ENCODE measurements around the gene HS3ST3A1.

Gene HS3ST3A1

DNA sequence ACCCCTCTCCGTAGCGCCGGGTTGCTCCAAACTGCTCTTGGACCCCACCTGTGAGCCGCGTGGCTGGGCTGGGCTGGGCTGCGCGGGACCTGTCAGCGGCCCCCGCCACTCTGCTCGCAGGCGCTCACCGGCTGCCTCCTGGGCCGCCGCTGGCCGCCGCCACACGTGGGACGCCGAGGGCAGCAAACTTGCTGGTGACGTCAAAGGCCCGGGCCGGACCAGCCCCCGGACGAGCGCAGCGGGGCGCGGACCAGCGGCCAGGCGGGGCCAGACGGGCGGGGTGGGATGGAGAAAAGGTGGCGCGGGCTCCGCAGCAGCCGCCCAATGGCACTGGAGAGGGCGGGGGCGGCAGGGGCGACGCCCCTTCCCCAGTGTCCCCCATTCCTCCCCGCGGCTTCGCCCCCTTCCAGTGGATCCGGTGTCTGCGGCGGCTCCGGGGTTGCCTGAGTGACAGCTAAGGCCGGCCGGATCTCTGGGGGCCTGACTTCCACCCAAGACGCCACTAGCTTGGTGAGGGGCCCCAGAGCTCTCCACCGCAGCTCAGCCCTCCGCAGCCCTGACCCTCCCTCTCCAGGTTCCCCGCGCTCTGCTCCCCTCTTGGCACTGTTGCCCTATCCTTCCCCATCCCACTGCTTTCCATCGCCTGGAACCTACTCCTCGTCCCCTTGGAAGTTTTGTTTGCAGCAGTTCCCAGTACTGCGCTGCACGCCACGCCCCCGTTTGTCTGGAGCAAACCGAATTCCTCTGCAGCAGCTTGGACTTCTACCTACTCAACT lies at the start of gene HS3ST3A1:
Gene HS3ST3A1 (minus strand): TSS at position 154 of the 776 bp plus-strand sequence. CDS start 800 bp downstream, outside the sequence.
- in situ Hi-C loops (cut with HindIII; ENCODE audit: low sequenced_read_pairs): no loop called here

DNA sequence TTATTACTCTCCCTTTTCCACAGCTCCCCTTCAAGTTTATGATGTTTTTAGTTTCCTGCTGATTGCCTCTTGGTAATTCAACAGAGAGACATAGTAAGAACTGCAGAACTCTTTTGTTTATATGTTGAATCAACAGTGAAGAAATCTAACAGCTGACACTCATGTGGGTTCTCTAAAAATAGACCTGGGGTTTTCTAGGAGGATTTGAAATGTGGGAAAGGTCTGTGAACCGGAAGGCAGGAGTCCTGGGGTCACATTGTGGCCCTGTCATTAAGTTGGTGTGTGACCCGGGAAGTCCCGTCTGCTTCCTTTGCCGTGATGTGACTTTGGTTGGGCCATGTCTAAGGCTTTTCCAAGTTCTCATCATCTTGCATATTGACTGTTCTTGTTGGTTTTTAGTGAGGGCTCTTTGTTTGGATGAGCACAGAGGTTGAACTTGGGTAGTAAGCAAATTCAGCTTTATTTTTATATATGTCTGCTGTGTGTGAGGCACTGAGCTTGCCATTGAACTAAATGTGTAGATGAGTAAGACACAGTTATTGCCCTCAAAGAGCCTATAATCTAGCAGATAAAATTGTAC lies 48.5 kb upstream of the HS3ST3A1 start:
- in situ Hi-C loops (cut with HindIII; ENCODE audit: low sequenced_read_pairs): no loop called here

DNA sequence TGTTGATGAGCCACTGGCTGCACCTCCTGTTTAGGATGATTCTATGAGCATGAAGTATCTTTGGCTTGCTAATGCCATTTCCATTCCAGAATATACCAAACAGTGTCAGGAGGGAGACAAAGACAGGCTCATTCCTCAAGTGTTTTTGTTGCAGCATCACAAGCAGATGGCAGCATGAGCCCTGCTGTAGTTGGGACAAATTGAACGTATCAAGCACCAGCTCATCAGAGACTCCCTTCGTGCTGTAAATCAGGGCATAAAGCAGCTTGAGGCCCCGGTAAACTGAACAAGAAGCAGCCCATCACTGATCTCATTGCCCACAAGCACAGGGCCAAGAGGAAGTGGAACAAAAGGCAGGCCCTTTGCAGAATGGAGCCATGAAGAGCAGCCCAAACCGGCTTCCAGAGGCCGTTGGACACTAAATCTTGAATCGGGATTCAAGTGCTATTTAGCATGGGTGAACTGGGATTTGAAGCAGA lies 45.9 kb upstream of the HS3ST3A1 start:
- in situ Hi-C loops (cut with HindIII; ENCODE audit: low sequenced_read_pairs): no loop called here

DNA sequence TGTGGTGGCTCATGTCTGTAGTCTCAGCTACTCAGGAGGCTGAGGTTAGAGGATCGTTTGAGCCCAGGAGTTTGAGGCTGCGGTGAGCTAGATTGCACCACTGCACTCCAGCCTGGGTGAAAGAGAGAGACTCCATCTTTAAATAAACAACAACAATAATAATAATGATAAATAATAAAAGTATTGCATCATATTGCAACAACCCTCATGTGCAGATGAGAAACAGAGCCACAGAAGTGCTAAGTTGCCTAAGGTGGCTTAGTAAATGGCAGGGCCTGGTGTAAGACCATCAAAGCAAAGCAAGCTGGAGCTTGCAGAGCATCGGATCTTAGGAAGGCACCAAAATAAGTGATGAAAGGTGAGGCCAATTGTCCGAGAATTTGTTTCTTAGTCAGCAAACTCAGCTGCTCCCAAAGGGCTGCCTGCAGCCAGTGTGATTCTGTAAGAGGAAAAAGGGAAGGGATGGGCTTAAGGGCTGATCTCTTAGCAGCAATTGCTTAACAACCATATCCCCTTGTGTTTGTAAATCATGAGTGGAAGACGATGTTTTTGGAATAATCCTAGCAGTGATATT lies 45.3 kb upstream of the HS3ST3A1 start:
- in situ Hi-C loops (cut with HindIII; ENCODE audit: low sequenced_read_pairs): no loop called here

DNA sequence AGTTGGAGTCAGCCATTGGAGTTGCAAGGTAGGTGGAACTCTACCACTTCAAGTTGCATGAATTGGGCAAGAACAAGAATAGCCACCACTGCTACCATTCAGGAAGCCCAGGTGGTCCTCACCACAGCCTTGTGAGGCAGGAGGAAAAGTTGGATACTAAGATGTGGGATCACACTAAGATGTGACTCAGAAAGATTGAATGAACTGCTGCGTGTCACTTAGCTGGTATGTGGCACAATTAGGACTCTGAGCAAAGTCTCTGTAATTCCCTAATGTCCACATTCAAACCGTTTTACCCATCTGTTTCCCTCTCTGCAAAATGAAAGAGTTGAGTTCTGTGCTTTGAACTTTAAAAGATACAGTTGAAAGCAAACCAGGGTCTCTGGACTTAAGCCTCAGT lies 44.7 kb upstream of the HS3ST3A1 start:
- in situ Hi-C loops (cut with HindIII; ENCODE audit: low sequenced_read_pairs): no loop called here

DNA sequence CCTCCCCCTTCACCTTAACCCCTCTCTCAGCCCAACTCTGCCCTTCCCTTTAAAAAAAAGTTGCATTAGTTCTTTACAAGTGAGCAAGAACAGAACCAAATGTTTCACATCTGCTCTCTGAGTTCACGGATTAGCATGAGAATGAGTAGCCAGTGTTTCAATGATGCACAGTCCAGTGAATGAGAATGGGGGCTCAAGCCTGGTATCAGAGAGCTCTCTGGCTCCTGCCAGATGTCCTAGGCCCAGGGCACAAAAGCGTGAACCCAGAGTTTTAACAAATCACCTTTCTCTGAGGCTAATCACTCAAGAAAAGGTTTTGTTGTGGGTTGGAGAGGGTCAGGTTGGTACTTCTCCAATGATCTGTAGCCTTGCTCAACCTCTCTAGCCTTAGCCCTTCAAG lies 41.5 kb upstream of the HS3ST3A1 start:
- in situ Hi-C loops (cut with HindIII; ENCODE audit: low sequenced_read_pairs): no loop called here

DNA sequence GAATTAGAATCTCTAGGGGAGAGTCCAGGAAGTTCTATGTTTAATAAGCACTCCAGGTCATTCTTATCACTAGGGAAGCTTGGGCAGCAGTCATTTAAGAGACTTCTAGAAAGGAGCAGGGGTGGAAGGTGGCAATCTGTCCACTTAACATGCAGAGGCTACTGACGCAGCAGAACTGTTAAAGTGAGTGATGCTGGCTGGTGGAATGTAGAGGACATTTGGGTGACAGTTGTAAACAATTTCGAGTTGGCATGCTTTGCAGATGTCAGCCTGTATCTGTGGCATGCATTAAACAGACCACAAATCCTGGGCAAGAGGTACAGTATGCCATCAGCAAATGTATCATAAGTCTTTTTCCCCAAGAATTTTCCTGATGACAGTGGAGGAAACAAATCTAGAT lies 40.5 kb upstream of the HS3ST3A1 start:
- in situ Hi-C loops (cut with HindIII; ENCODE audit: low sequenced_read_pairs): no loop called here

DNA sequence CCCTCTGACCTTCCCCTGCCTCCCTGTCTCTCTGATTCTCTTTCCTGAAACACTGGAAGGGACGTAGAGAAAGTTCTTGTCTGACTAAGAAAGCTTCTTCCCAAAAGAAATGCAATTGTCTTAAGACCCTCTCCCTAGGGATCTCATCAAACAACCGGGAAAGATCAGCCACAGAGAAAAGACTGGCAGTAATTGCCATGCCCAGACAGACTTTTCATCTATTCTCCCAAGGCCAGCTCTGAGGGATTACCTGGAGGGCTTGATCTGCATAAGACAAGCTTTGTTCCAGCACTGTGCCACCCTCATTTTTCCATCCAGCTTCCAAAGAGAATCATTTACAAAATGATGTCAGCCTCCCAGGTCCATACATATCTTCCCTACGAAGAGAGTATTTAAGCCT lies 38.8 kb upstream of the HS3ST3A1 start:
- in situ Hi-C loops (cut with HindIII; ENCODE audit: low sequenced_read_pairs): no loop called here

DNA sequence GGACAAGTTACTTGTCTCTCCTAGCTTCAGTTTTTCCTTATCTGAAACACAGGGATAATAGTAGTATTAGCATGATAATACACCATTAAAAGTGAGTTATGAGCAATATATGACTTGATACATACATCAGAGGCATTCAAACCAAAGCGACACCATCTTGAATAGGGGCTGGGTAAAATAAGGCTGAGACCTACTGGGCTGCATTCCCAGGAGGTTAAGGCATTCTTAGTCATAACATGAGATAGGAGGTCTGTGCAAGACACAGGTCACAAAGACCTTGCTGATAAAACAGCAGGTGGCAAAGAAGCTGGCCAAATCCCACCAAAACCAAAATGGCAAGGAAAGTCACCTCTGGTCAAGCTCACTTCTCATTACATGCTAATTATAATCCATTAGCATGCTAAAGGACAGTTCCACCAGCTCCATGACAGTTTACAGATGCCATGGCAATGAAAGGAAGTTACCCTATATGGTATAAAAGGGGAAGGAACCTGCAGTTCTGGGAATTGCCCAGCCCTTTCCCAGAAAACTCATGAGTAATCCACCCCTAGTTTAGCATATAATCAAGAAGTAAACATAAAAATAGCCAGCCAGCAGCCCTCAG lies 37.2 kb upstream of the HS3ST3A1 start:
- in situ Hi-C loops (cut with HindIII; ENCODE audit: low sequenced_read_pairs): no loop called here

DNA sequence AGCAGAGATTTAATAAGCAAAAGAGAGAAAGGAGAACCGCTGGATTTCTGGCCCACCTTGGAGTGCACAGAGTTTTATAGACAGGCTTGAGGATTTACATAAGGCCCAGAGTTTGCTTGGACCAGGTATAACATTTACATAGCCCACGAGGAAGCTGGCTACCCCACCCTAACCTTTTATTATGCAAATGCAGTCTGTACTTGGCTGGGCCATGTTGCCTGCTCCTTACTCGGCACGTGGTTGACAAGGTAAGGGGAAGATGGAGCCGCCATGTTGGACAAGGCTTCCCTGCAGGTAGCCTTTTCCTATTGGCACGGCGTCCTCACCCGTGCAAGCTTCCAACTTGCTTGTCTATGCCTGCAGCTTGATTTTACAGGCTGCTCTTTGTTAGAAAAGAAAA lies 35.2 kb upstream of the HS3ST3A1 start:
- in situ Hi-C loops (cut with HindIII; ENCODE audit: low sequenced_read_pairs): no loop called here

DNA sequence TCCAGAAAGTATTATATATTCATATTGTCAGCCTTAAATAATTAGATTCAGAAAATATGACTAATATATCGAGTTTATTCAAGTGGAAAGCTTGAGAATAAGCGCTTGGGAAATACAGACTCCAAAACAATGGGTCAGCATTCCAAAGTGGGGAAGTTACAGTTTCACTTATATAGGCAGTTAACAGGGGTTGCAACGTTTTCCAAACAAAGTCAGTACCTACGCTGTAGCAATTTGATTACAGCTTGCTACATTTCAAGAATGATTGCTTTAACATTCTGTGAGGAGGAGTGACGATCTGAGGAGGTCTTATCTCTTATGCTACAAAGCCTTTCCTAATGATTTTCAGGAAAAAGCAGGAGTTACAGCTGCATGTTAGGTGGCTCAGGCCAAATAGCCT lies 34.2 kb upstream of the HS3ST3A1 start:
- in situ Hi-C loops (cut with HindIII; ENCODE audit: low sequenced_read_pairs): no loop called here

DNA sequence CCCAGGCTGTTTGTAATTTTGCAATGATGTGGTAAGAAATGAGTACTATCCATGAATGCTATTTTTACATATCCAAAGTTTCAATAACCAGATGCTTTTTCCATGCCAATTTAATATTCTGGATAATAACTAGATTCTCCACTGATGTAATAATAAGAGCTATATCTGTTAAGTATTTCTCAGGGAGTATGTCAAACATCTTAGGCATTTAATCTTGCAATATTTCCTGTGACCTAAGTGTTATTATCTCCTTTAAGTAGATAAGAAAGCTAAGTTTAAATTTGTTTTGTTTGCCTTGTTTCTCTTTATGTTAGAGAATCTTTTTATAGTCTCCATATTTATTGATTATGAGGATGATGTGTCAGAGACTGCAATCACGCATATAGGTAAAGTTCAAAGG lies 32.3 kb upstream of the HS3ST3A1 start:
- in situ Hi-C loops (cut with HindIII; ENCODE audit: low sequenced_read_pairs): no loop called here

DNA sequence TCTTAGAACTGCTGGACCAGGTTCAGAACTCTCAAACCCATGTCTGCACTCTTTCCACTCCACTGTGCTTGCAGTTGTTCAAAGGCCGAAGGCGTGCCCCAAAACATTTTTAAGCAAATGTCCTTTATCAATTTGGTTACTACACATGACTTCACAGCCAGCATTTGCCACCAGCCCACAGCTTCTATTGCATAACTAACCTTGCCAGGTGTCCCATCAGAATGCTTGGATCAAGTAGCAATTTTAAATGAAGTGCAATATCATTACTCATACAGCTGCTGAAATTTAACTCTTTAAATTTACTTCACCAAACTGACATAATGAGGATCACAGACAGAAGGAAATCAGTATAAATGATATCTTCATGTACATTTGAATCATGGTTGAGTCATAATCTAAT lies 29.8 kb upstream of the HS3ST3A1 start:
- in situ Hi-C loops (cut with HindIII; ENCODE audit: low sequenced_read_pairs): no loop called here

DNA sequence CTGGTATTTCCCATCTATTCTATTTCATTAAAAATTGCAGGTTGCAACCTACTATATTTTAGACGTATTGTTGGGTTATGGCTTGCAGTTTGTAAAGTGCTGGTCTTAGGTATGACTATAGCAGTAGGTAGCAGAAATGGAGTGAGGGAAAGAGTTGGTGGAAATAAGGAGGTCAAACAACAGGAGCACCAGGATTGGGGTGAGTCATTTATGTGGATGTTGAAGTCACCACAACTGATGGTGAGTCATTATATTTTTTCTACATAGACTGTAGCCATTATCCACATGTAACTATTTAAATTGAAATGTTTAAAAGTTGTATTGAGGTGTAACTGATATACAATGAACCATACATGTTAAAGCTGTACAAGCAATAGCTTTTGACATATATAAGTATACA lies 25.0 kb upstream of the HS3ST3A1 start:
- in situ Hi-C loops (cut with HindIII; ENCODE audit: low sequenced_read_pairs): no loop called here

DNA sequence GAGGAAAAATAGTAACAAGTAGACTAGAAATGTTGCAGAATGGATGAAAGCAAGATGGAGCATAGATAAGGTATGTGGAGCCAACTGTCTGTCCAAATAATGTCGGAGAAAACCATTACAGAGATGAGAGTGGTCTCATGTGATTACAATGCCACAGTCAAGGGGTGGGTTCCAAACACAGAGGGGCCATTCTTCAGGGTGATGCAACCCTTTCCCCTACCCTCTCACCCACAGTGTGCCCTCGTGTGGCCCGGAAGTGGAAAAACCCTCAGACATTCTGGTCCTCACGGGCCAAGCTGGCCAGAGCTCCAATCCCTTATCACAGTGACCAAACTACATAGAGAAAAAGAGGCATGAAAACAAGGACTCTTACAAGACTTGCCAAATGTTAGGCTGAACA lies 17.7 kb upstream of the HS3ST3A1 start:
- in situ Hi-C loops (cut with HindIII; ENCODE audit: low sequenced_read_pairs): no loop called here

DNA sequence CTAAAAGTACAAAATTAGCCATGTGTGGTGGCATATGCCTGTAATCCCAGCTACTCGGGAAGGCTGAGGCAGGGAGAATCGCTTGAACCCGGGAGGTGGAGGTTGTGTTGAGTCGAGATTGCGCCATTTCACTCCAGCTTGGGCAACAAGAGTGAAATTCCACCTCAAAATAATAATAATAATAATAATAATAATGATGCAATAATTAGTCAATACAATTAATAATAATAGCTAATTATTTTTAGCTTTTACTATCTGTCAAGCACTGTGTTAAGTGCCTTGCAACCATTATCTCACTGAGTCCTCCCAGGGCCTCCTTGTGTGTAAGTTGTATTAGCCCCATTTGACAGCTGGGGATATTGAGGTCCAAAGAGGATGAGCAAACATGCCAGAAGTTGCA lies 14.3 kb upstream of the HS3ST3A1 start:
- in situ Hi-C loops (cut with HindIII; ENCODE audit: low sequenced_read_pairs): no loop called here

DNA sequence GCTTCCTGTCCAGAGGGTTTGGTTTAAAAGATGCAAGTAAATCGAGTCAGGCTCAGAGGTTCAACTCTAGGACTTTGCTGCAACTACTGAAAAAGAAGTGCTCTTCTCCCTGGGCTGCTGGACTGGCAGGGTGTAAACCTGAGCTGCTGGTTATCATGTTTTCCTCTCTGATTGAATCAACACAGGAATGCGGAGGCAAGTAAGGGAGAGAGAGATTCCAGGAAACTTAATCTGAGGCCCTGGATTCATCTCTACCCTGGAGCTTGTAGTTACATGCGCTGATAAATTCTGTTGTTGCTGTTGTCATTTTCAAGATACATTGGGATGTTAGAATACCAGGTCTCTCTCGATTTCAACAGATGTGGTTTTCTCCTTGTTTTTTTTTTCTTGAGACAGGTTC lies 8.2 kb upstream of the HS3ST3A1 start:
- in situ Hi-C loops (cut with HindIII; ENCODE audit: low sequenced_read_pairs): no loop called here

DNA sequence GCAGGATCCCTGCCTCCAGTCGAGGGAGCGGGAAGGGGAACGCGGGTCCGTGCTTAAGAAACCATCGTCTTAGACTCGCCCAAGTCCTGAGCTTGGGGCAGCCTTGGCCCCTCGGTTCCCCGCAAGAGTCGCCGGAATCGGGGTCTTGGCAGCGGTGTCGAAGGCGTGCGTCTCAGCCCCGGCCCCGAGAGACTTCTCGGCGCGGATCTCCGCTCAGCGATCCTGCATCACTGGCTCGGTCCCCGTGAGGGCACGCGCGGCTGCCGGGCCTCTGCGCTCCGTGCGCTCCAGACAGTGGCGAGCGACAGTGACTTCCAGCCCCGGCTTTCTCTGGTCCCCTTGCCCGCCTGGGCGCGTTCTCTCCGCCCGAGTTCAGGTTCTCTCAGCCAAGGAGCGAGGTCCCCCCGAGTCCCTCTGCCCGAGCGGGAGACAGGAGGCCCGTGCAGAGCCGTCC lies 380 bp downstream of the HS3ST3A1 start:
- in situ Hi-C loops (cut with HindIII; ENCODE audit: low sequenced_read_pairs): no loop called here

DNA sequence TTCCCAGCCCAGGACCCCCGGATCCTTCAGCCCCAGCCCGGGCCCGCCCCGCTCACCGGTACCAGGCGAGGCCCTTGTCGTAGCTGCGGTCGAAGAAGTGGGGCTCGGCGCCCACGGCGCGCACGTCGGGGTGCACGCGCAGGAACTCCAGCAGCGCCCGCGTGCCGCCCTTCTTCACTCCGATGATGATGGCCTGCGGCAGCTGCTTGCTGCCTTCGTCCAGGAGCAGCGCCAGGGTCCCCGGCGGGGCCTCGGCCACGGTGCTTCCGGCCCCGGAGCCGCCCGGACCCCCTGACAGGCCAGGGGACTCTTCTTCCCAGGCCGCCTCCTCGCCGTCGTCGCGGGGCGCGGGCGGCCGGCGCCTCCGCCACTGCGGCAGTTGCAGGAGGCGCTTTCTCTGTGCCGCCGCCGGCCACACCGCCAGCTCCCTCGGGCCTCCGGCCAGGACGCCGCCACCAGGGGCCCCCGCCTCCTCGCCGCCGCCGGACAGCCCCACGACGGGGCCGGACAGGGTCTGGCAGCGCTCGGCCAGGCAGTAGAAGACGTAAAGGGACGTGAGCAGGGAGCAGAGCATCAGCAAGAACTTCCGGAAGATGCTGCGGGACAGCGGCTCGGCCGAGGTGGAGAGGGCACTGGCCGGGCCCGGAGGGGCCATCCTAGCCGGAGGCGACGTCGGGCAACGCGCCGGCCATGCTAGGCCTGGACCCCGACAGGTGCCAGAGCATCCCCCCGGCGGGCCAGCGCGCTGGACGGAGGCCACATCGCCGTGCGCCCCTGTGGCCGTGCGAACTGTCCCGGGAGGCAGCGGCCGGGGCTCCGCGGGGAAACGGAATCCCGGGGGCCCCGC lies 1.0 kb downstream of the HS3ST3A1 start:
- in situ Hi-C loops (cut with HindIII; ENCODE audit: low sequenced_read_pairs): no loop called here

DNA sequence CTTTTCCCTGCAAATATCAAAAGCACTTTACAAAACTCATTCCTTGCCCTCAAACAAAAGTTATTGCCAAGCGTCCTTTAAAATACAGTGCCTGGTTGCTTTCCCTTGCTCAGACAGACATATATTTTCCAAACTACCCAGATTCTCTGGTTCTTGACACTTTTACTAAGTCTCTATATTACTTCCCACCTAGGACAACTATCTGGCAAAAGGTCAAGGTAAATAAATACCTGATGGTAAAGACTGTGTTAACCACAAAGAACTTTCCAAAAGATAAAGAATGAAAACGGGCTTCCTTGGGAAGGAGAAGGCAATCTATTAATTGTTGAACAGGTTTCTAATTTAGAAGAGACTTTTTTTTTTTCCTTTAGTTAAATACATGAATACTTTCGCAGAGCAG lies 1.9 kb downstream of the HS3ST3A1 start:
- in situ Hi-C loops (cut with HindIII; ENCODE audit: low sequenced_read_pairs): no loop called here

DNA sequence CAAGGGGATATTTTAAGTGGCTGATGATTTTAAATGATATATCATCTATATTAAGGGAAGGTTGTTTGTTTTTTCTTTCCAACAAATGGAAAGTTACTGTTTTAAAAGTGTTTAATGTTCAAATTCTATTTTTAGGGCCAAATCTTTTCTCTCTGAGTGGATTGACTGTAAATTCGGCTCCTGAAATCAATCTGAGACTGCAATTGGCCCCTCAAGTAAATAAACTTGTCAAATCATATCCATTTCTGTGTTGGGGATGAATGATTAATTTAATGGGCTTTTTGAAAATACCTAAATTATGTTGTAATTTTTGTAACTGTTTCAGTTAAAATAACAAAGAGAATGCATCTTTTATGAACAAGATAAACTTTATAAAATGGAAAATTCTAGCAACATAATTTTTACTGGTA lies 2.6 kb downstream of the HS3ST3A1 start:
- in situ Hi-C loops (cut with HindIII; ENCODE audit: low sequenced_read_pairs): no loop called here
